MM.1S (cell line): Measurements from ENCODE around the gene C21orf58.

ENCODE experiments used
- CTCF ChIP-seq: fragments of 300-600 bp; sonication (generic); IDR thresholded peaks from 2 replicates; pipeline ENCODE4 v1.5.1; 2016; ENCODE audit warnings: antibody characterized with exemption, low read length, mixed read lengths
- EZH2 ChIP-seq: fragments of 300-600 bp; sonication (generic); optimal IDR thresholded peaks from 2 replicates; pipeline ENCODE3; 2017; ENCODE audit warnings: low read depth, mild to moderate bottlenecking, antibody characterized with exemption, low read length, mixed read lengths

- TF ChIP-seq CTCF (no peak), EZH2 (no peak)
These were observed 6.1 kb upstream of the C21orf58 start for GRCh38 chr21:46329796-46330195.
